IMR-90 (cell line): ENCODE data around the gene CD6. TPM values are rescaled to one million over a fixed set of nuclear protein-coding genes. Genes with fewer than 3 reads are reported as not detected.

ENCODE experiments used
- ATAC-seq: fragments of 200-7000 bp; cut with Tn5 transposase; 2 replicates; pipeline ENCODE4 v1.9.1; 2020; ENCODE audit warnings: low read depth, mild to moderate bottlenecking, moderate library complexity
- BruUV-seq: library from RNA; stranded (reverse); fragments of 400-500 nt; replicated peaks from 2 replicates; lab custom pipeline; 2021; lab: Mats Ljungman, UMichigan
- CTCF ChIA-PET: fragments of 300-600 bp; formaldehyde crosslinking; extraction: SDS; loops from one replicate; lab custom pipeline; 2021; ENCODE audit warnings: antibody characterized with exemption; lab: Yijun Ruan, JAX
- POLR2A ChIA-PET: fragments of 300-600 bp; sonication (Branson Sonifier 250); formaldehyde crosslinking; loops from one replicate; lab custom pipeline; 2022; ENCODE audit warnings: antibody characterized with exemption; ENCODE audit not compliant: unreplicated experiment; lab: Charles Lee
- DNase-seq: peaks from one replicate; pipeline ENCODE4 v3.0.0; 2013
- H2AFZ ChIP-seq: replicated peaks from 2 replicates; pipeline ENCODE3; 2013; ENCODE audit warnings: low read length, mild to moderate bottlenecking; ENCODE audit not compliant: poor library complexity
- H2AK5ac ChIP-seq: 2 replicates; pipeline ENCODE4 v1.6.1; 2013; ENCODE audit warnings: low read depth, low read length, inconsistent platforms
- H2AK9ac ChIP-seq: replicated peaks from 2 replicates; pipeline ENCODE3; 2013; ENCODE audit warnings: mild to moderate bottlenecking, low read depth, low read length, moderate library complexity; ENCODE audit not compliant: poor library complexity
- H2BK120ac ChIP-seq: 2 replicates; pipeline ENCODE4 v1.6.1; 2013; ENCODE audit warnings: low read depth, low read length, inconsistent platforms
- H2BK15ac ChIP-seq: 3 replicates; pipeline ENCODE4 v1.6.1; 2013; ENCODE audit warnings: low read depth, low read length, inconsistent platforms
- H2BK20ac ChIP-seq: 2 replicates; pipeline ENCODE4 v1.6.1; 2013; ENCODE audit warnings: low read depth, mild to moderate bottlenecking, inconsistent platforms, low read length, moderate library complexity
- H2BK5ac ChIP-seq: 2 replicates; pipeline ENCODE4 v1.6.1; 2013; ENCODE audit warnings: mild to moderate bottlenecking, low read depth, low read length, inconsistent platforms; ENCODE audit not compliant: poor library complexity, severe bottlenecking
- H3K14ac ChIP-seq: replicated peaks from 2 replicates; pipeline ENCODE4 v1.6.1; 2013; ENCODE audit warnings: low read depth, low read length, inconsistent platforms
- H3K18ac ChIP-seq: 2 replicates; pipeline ENCODE4 v1.6.1; 2013; ENCODE audit warnings: low read depth, low read length, control low read depth
- H3K23ac ChIP-seq: 2 replicates; pipeline ENCODE4 v1.6.1; 2013; ENCODE audit warnings: low read depth, low read length, inconsistent platforms
- H3K27ac ChIP-seq: 2 replicates; pipeline ENCODE4 v1.5.1; 2013; ENCODE audit warnings: mild to moderate bottlenecking, control low read depth, low read length; ENCODE audit not compliant: insufficient read depth
- H3K27me3 ChIP-seq: 2 replicates; pipeline ENCODE4 v1.6.1; 2013; ENCODE audit warnings: low read length; ENCODE audit not compliant: control insufficient read depth, insufficient read depth
- H3K36me3 ChIP-seq: 2 replicates; pipeline ENCODE4 v1.6.1; 2013; ENCODE audit warnings: low read length, mixed read lengths; ENCODE audit not compliant: control insufficient read depth, insufficient read depth
- H3K4ac ChIP-seq: 2 replicates; pipeline ENCODE4 v1.6.1; 2013; ENCODE audit warnings: low read depth, low read length, inconsistent platforms
- H3K4me1 ChIP-seq: 2 replicates; pipeline ENCODE4 v1.6.1; 2013; ENCODE audit warnings: low read length, mixed read lengths; ENCODE audit not compliant: control insufficient read depth, insufficient read depth
- H3K4me2 ChIP-seq: 2 replicates; pipeline ENCODE4 v1.6.1; 2013; ENCODE audit warnings: low read depth, mild to moderate bottlenecking, control low read depth, low read length, moderate library complexity
- H3K4me3 ChIP-seq: 2 replicates; pipeline ENCODE4 v1.5.1; 2013; ENCODE audit warnings: low read depth, mild to moderate bottlenecking, control low read depth, low read length, moderate library complexity; ENCODE audit not compliant: insufficient read depth
- H3K56ac ChIP-seq: 2 replicates; pipeline ENCODE4 v1.6.1; 2013; ENCODE audit warnings: low read length, inconsistent platforms; ENCODE audit not compliant: insufficient read depth; ENCODE audit errors: extremely low read depth
- H3K79me1 ChIP-seq, 2 experiments: 2 replicates each; pipeline ENCODE4 v1.6.1; 2013; ENCODE audit warnings: low read length in 2 of 2, inconsistent platforms in 1 of 2, low read depth in 1 of 2
- H3K9ac ChIP-seq: 2 replicates; pipeline ENCODE4 v1.6.1; 2013; ENCODE audit warnings: low read depth, low read length, control low read depth
- H3K9me1 ChIP-seq: 2 replicates; pipeline ENCODE4 v1.6.1; 2013; ENCODE audit warnings: low read length, inconsistent platforms; ENCODE audit not compliant: insufficient read depth
- H3K9me3 ChIP-seq: 2 replicates; pipeline ENCODE4 v1.6.1; 2013; ENCODE audit warnings: low read length; ENCODE audit not compliant: control insufficient read depth, insufficient read depth
- H4K20me1 ChIP-seq: 2 replicates; pipeline ENCODE4 v1.6.1; 2013; ENCODE audit warnings: low read length, inconsistent platforms; ENCODE audit not compliant: insufficient read depth
- H4K5ac ChIP-seq: 2 replicates; pipeline ENCODE4 v1.6.1; 2013; ENCODE audit warnings: mild to moderate bottlenecking, low read depth, low read length, control low read depth
- H4K8ac ChIP-seq, 2 experiments: 2 replicates each; pipeline ENCODE4 v1.6.1; 2013; ENCODE audit warnings: low read depth in 2 of 2, low read length in 2 of 2, control low read depth in 1 of 2, inconsistent platforms in 1 of 2
- H4K91ac ChIP-seq: 2 replicates; pipeline ENCODE4 v1.6.1; 2013; ENCODE audit warnings: low read depth, low read length, inconsistent platforms; ENCODE audit not compliant: insufficient read depth
- CEBPB ChIP-seq: IDR thresholded peaks from 2 replicates; pipeline ENCODE4 v1.6.1; 2012; ENCODE audit warnings: low read depth, low read length, improper control_type of control experiment
- CHD1 ChIP-seq: IDR thresholded peaks from 2 replicates; pipeline ENCODE4 v1.6.1; 2012; ENCODE audit warnings: low read depth, low read length, improper control_type of control experiment
- FOS ChIP-seq: fragments of 150-350 bp; IDR thresholded peaks from 2 replicates; pipeline ENCODE4 v1.6.1; 2016; ENCODE audit warnings: low read depth, low read length
- MAFK ChIP-seq: IDR thresholded peaks from 2 replicates; pipeline ENCODE4 v1.6.1; 2012; ENCODE audit warnings: low read depth, low read length, improper control_type of control experiment
- MXI1 ChIP-seq: IDR thresholded peaks from 2 replicates; pipeline ENCODE4 v1.6.1; 2012; ENCODE audit warnings: low read depth, mild to moderate bottlenecking, low read length, moderate library complexity, borderline replicate concordance
- NFE2L2 ChIP-seq: fragments of 150-350 bp; IDR thresholded peaks from 2 replicates; pipeline ENCODE4 v1.6.1; 2016; ENCODE audit warnings: low read depth, mild to moderate bottlenecking, low read length
- POLR2A ChIP-seq: IDR thresholded peaks from 2 replicates; pipeline ENCODE4 v1.6.1; 2012; ENCODE audit warnings: mild to moderate bottlenecking, low read depth, low read length
- RAD21 ChIP-seq: IDR thresholded peaks from 2 replicates; pipeline ENCODE4 v1.6.1; 2012; ENCODE audit warnings: low read length, improper control_type of control experiment
- RCOR1 ChIP-seq: IDR thresholded peaks from 2 replicates; pipeline ENCODE4 v1.6.1; 2012; ENCODE audit warnings: mild to moderate bottlenecking, low read length, improper control_type of control experiment; ENCODE audit not compliant: insufficient replicate concordance
- RFX5 ChIP-seq: IDR thresholded peaks from 2 replicates; pipeline ENCODE4 v1.8.0; 2012; ENCODE audit warnings: low read depth, mild to moderate bottlenecking, low read length, moderate library complexity
- WGBS, 2 experiments: methylation state at CpG; one replicate each; pipeline versions ENCODE4 v1.1.5 to v1.1.7; 2013; ENCODE audit warnings: missing lambda C conversion rate in 2 of 2; ENCODE audit not compliant: insufficient read length in 1 of 2; ENCODE audit errors: extremely low coverage in 2 of 2; 5-methylcytosine and 5-hydroxymethylcytosine counted together
- dilution Hi-C: fragments of 300-500 bp; cut with HindIII; formaldehyde crosslinking; loops from one replicate; pipeline ENCODE4 v1.14.3; 2018; ENCODE audit warnings: low sequenced_read_pairs; ENCODE audit not compliant: unreplicated experiment
- in situ Hi-C: fragments of 300-500 bp; cut with MboI; formaldehyde crosslinking; loops from 3 replicates; pipeline ENCODE4 v1.14.3; 2019; ENCODE audit warnings: low sequenced_read_pairs, inconsistent platforms, mixed read lengths
- intact Hi-C: fragments of 100-400 bp; cut with micrococcal nuclease; formaldehyde crosslinking; loops from 2 replicates; pipeline ENCODE4 v1.10.0; 2022
- polyA plus RNA-seq, 3 experiments: library from polyadenylated mRNA; depleted of rRNA; stranded (reverse); fragments of >200 nt; gene quantifications; 2 replicates each; pipeline ENCODE4 v1.2.3, GENCODE V29; 2012; ENCODE audit warnings: low replicate concordance in 1 of 3
- total RNA-seq: library from RNA; depleted of rRNA; stranded (reverse); fragments of >200 nt; gene quantifications from 2 replicates; pipeline ENCODE4 v1.2.3, GENCODE V29; 2012
- TF ChIP-seq, protein P1 (sequence below): fragments of 150-350 bp; IDR thresholded peaks from 2 replicates; pipeline ENCODE4 v1.6.1; 2016; ENCODE audit warnings: low read depth, mild to moderate bottlenecking, low read length, moderate library complexity, borderline replicate concordance
- TF ChIP-seq, protein P2 (sequence below): fragments of 150-350 bp; IDR thresholded peaks from 2 replicates; pipeline ENCODE4 v1.6.1; 2017; ENCODE audit warnings: mild to moderate bottlenecking, antibody characterized with exemption, low read length, low read depth
- TF ChIP-seq, protein P3 (sequence below): conservative IDR thresholded peaks from 2 replicates; pipeline ENCODE4 v1.5.1; 2012; ENCODE audit warnings: mild to moderate bottlenecking, low read depth, low read length, improper control_type of control experiment

CD6 gene
- total and polyA plus RNA-seq, 2 of the 4 experiments (the other 2 are of a cell fraction) = not detected

DNA sequence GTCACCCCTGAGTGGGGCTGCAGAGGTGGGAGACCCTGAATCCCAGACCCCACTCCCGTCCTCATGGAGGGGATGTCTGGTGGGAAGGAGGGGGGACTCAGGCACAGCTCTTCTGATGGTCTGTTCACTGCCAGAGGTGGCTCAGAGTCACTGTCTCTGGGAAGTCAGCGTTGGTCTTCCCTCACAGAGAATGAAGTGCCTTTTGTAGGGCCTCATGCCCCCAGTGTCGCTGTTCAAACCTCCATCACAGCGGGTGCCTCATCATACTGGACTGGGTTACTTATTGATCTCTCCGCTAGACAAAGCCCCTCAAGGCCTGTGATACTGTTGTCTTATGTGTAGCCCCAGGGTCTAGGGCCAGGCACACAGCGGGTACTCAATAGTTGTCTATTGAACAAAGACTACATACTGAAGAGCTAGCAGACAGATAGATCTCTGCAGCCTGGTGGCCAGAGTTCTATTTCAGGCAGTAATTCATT, 41.3 kb downstream of the CD6 start:
- WGBS, 2 experiments = 80% methylated on average over 1 of the region's 6 CpGs; no CpG with 5 or more reads in 1 of the 2 experiments

More for the DNA sequence above, 41.3 kb downstream of the CD6 start:
- Histone ChIP-seq H3K23ac (no peak overlapping the region), H2AFZ (no peak overlapping the region), H2BK120ac (no peak overlapping the region), H2BK5ac (no peak overlapping the region), H3K18ac (no peak overlapping the region), H3K56ac (no peak overlapping the region), H2AK5ac (no peak overlapping the region), H3K9ac (no peak overlapping the region), H3K4ac (no peak overlapping the region), H3K79me1 (no peaks in the 10 kb centered on the region), H4K5ac (no peak overlapping the region), H2BK20ac (no peak overlapping the region), H3K9me3 (no peaks in the 10 kb centered on the region; the same call in 1 of the 2 replicates), H2AK9ac (no peak overlapping the region), H3K14ac (no peak overlapping the region), H3K4me1 (no peaks in the 10 kb centered on the region), H3K4me3 (no peak overlapping the region), H3K9me1 (no peaks in the 10 kb centered on the region), H3K4me2 (no peak overlapping the region), H2BK15ac (no peak overlapping the region), H3K27me3 (peaks cover 55% of the 10 kb centered on the region), H3K36me3 (no peaks in the 10 kb centered on the region), H4K91ac (no peak overlapping the region), H4K8ac (no peak overlapping the region), H4K20me1 (no peaks in the 10 kb centered on the region), H3K27ac (no peak overlapping the region)
- POLR2A ChIA-PET = no interaction called here
- no peak for ATAC-seq
- intact Hi-C loops = no loop called here
- no peak for DNase-seq
- no TSS peak for BruUV-seq
- in situ Hi-C loops = no loop called here
- CTCF ChIA-PET = no interaction called here
- TF ChIP-seq, protein P1, sequence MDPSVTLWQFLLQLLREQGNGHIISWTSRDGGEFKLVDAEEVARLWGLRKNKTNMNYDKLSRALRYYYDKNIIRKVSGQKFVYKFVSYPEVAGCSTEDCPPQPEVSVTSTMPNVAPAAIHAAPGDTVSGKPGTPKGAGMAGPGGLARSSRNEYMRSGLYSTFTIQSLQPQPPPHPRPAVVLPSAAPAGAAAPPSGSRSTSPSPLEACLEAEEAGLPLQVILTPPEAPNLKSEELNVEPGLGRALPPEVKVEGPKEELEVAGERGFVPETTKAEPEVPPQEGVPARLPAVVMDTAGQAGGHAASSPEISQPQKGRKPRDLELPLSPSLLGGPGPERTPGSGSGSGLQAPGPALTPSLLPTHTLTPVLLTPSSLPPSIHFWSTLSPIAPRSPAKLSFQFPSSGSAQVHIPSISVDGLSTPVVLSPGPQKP = no peak
- TF ChIP-seq FOS (no peak), RFX5 (no peak), NFE2L2 (no peak), MXI1 (no peak), CEBPB (no peak), MAFK (no peak), RAD21 (no peak), CHD1 (no peak), RCOR1 (no peak), POLR2A (no peak)
- TF ChIP-seq, protein P2, sequence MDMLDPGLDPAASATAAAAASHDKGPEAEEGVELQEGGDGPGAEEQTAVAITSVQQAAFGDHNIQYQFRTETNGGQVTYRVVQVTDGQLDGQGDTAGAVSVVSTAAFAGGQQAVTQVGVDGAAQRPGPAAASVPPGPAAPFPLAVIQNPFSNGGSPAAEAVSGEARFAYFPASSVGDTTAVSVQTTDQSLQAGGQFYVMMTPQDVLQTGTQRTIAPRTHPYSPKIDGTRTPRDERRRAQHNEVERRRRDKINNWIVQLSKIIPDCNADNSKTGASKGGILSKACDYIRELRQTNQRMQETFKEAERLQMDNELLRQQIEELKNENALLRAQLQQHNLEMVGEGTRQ = no peak
- TF ChIP-seq, protein P3, sequence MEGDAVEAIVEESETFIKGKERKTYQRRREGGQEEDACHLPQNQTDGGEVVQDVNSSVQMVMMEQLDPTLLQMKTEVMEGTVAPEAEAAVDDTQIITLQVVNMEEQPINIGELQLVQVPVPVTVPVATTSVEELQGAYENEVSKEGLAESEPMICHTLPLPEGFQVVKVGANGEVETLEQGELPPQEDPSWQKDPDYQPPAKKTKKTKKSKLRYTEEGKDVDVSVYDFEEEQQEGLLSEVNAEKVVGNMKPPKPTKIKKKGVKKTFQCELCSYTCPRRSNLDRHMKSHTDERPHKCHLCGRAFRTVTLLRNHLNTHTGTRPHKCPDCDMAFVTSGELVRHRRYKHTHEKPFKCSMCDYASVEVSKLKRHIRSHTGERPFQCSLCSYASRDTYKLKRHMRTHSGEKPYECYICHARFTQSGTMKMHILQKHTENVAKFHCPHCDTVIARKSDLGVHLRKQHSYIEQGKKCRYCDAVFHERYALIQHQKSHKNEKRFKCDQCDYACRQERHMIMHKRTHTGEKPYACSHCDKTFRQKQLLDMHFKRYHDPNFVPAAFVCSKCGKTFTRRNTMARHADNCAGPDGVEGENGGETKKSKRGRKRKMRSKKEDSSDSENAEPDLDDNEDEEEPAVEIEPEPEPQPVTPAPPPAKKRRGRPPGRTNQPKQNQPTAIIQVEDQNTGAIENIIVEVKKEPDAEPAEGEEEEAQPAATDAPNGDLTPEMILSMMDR = no peak
- dilution Hi-C loops = no loop called here
